SU-DHL-6 (cell line): ENCODE results near the gene SUGCT.

Experiments
- H2AFZ ChIP-seq: fragments of 200-600 bp; sonication (generic); 2 replicates; pipeline ENCODE4 v1.6.1; 2014; ENCODE audit warnings: low read depth, mild to moderate bottlenecking, moderate library complexity, mixed read lengths, antibody characterized with exemption, low read length; ENCODE audit not compliant: severe bottlenecking
- H3F3A ChIP-seq: fragments of 200-600 bp; shearing (Covaris generic); 2 replicates; pipeline ENCODE4 v1.6.0; 2016; ENCODE audit warnings: antibody characterized with exemption, mild to moderate bottlenecking; ENCODE audit not compliant: insufficient read depth
- H3K27ac ChIP-seq: fragments of 200-600 bp; sonication (generic); 2 replicates; pipeline ENCODE4 v1.5.1; 2016; ENCODE audit warnings: low read depth, mild to moderate bottlenecking, low read length, moderate library complexity, mixed read lengths
- H3K27me3 ChIP-seq: fragments of 200-600 bp; sonication (generic), shearing (Covaris generic); 2 replicates; pipeline ENCODE4 v1.6.0; 2014; ENCODE audit warnings: mild to moderate bottlenecking, low read length
- H3K36me3 ChIP-seq: fragments of 200-600 bp; sonication (generic); 2 replicates; pipeline ENCODE4 v1.6.1; 2014; ENCODE audit warnings: mild to moderate bottlenecking, low read length, mixed read lengths
- H3K4me2 ChIP-seq: fragments of 300-600, 200-600 bp; shearing (Covaris generic), sonication (generic); 2 replicates; pipeline ENCODE4 v1.6.0; 2014; ENCODE audit warnings: low read length, low read depth, mild to moderate bottlenecking; ENCODE audit not compliant: poor library complexity, severe bottlenecking
- H3K4me3 ChIP-seq: fragments of 200-600 bp; sonication (generic); 2 replicates; pipeline ENCODE4 v1.5.1; 2014; ENCODE audit warnings: antibody characterized with exemption, low read length, mild to moderate bottlenecking, mixed read lengths; ENCODE audit not compliant: insufficient read depth, poor library complexity, severe bottlenecking
- H3K79me2 ChIP-seq: fragments of 200-600 bp; sonication (generic); 2 replicates; pipeline ENCODE4 v1.6.1; 2014; ENCODE audit warnings: mild to moderate bottlenecking, low read length, moderate library complexity; ENCODE audit not compliant: insufficient read depth
- H3K9ac ChIP-seq: fragments of 200-600 bp; sonication (generic); 2 replicates; pipeline ENCODE4 v1.7.0; 2014; ENCODE audit warnings: mild to moderate bottlenecking, low read length
- H3K9me2 ChIP-seq: fragments of 200-600 bp; sonication (generic); replicated peaks from 2 replicates; pipeline ENCODE4 v1.6.1; 2014; ENCODE audit warnings: low read length; ENCODE audit not compliant: insufficient read depth
- H3K9me3 ChIP-seq: fragments of 200-600 bp; sonication (generic); 2 replicates; pipeline ENCODE4 v1.6.1; 2014; ENCODE audit warnings: low read length, mixed read lengths; ENCODE audit not compliant: insufficient read depth
- H4K20me1 ChIP-seq: fragments of 200-600 bp; sonication (generic); 2 replicates; pipeline ENCODE4 v1.6.1; 2014; ENCODE audit warnings: low read depth, mild to moderate bottlenecking, antibody characterized with exemption, low read length, moderate library complexity, mixed read lengths
- EZH2phosphoT487 ChIP-seq: fragments of 200-600 bp; sonication (generic), shearing (Covaris generic); conservative IDR thresholded peaks from 2 replicates; pipeline ENCODE4 v1.6.1; 2018; ENCODE audit warnings: mild to moderate bottlenecking, antibody characterized with exemption, low read length, moderate library complexity, mixed read lengths
- TF ChIP-seq, protein P1 (sequence below): fragments of 200-600 bp; sonication (generic); IDR thresholded peaks from one replicate; pipeline ENCODE4 v1.5.1; 2017; ENCODE audit warnings: antibody characterized with exemption, mild to moderate bottlenecking, low read length, moderate library complexity; ENCODE audit not compliant: insufficient read depth, poor library complexity, severe bottlenecking

The SUGCT gene

DNA sequence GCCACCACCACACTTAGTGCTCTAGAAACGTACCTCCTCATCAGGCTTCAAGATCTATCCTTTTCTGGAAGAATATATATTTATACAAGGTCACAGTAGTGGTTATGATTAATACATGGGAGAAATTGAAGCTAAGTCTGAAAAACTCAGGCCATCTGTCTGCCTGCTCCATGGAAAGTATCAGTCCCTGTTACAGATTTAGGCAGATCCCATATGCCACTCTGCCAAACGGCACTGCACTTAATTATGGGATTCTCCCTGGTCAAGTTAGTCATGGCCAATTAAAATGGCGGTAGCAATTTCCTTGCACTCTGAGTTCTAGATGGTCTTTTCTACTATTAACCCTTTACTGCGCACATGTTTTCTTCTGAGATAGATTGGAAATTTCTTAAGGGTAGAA, 740.0 kb downstream of the SUGCT start:
- Histone ChIP-seq H3K9me3 (no peaks in the 10 kb centered on the region), H3K27me3 (no peaks in the 10 kb centered on the region), H4K20me1 (no peaks in the 10 kb centered on the region), H3K9ac (no peak overlapping the region), H3K36me3 (no peaks in the 10 kb centered on the region), H3F3A (no peaks in the 10 kb centered on the region), H3K4me3 (no peak overlapping the region), H3K79me2 (no peaks in the 10 kb centered on the region), H3K27ac (no peak overlapping the region), H3K4me2 (no peak overlapping the region), H3K9me2 (no peaks in the 10 kb centered on the region), H2AFZ (no peak overlapping the region)
- TF ChIP-seq EZH2phosphoT487 = no peak
- TF ChIP-seq, protein P1, sequence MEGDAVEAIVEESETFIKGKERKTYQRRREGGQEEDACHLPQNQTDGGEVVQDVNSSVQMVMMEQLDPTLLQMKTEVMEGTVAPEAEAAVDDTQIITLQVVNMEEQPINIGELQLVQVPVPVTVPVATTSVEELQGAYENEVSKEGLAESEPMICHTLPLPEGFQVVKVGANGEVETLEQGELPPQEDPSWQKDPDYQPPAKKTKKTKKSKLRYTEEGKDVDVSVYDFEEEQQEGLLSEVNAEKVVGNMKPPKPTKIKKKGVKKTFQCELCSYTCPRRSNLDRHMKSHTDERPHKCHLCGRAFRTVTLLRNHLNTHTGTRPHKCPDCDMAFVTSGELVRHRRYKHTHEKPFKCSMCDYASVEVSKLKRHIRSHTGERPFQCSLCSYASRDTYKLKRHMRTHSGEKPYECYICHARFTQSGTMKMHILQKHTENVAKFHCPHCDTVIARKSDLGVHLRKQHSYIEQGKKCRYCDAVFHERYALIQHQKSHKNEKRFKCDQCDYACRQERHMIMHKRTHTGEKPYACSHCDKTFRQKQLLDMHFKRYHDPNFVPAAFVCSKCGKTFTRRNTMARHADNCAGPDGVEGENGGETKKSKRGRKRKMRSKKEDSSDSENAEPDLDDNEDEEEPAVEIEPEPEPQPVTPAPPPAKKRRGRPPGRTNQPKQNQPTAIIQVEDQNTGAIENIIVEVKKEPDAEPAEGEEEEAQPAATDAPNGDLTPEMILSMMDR = no peak

DNA sequence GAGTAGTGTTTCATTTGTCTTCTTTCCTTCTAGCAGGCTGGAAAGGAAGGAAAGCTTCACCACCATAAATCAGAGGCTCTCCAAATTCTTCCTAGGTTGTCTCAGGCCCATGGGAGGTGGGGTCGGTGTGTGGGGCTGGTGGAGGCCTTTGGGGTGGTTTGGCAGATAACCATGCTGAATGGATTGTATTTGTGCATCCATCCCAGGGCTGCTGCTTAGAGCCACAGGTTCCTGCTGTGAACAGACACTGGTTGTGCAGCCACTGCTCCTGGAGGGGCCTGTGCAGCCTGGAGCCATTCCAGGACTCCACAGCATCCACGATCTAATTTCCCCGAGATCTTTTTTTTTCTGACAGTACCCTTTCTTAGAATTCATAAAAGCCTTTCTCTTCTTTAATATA, 741.8 kb downstream of the SUGCT start:
- H3K9ac ChIP-seq = no peak overlapping the region
- no peaks in the 10 kb centered on the region for H4K20me1 ChIP-seq
- H3K9me2 ChIP-seq = no peaks in the 10 kb centered on the region
- H2AFZ ChIP-seq = no peak overlapping the region
- H3K9me3 ChIP-seq = no peaks in the 10 kb centered on the region
- H3K4me2 ChIP-seq = no peak overlapping the region
- H3K79me2 ChIP-seq = no peaks in the 10 kb centered on the region
- TF ChIP-seq EZH2phosphoT487 = no peak
- TF ChIP-seq, protein P1 = no peak
- H3K36me3 ChIP-seq = no peaks in the 10 kb centered on the region
- H3K4me3 ChIP-seq = no peak overlapping the region
- no peaks in the 10 kb centered on the region for H3F3A ChIP-seq
- no peaks in the 10 kb centered on the region for H3K27me3 ChIP-seq
- H3K27ac ChIP-seq = no peak overlapping the region

GRCh38 chr7:40879941-40880543, 745.2 kb downstream of the SUGCT start:
- no peak overlapping the region for H3K27ac ChIP-seq
- no peak overlapping the region for H3K4me2 ChIP-seq
- no peaks in the 10 kb centered on the region for H3K79me2 ChIP-seq
- no peaks in the 10 kb centered on the region for H4K20me1 ChIP-seq
- no peaks in the 10 kb centered on the region for H3K9me3 ChIP-seq
- TF ChIP-seq EZH2phosphoT487 = no peak
- TF ChIP-seq, protein P1 = no peak
- no peak overlapping the region for H3K4me3 ChIP-seq
- no peaks in the 10 kb centered on the region for H3K27me3 ChIP-seq
- H2AFZ ChIP-seq = no peak overlapping the region
- H3K36me3 ChIP-seq = no peaks in the 10 kb centered on the region
- H3K9me2 ChIP-seq = no peaks in the 10 kb centered on the region
- H3K9ac ChIP-seq = no peak overlapping the region
- no peaks in the 10 kb centered on the region for H3F3A ChIP-seq
